GM19240 (cell line): ENCODE results near the gene MRPL18.
"Not testable (repeated sequence)": the region's sequence is repeated elsewhere in the genome, so short reads cannot be mapped to it uniquely, and the experiment has no call there.

Source experiments
- DNase-seq: peaks from one replicate; pipeline ENCODE4 v3.0.0; 2011; ENCODE audit warnings: low spot score; ENCODE audit not compliant: insufficient read length

Gene MRPL18

GRCh38 chr6:159816775-159817174 is 26.5 kb downstream of the MRPL18 start:
- DNase-seq: not testable (repeated sequence)

- no peak for DNase-seq
Observed at GRCh38 chr6:159817951-159818739, 27.9 kb downstream of the MRPL18 start.

GRCh38 chr6:159819098-159819497 is 28.8 kb downstream of the MRPL18 start:
- DNase-seq: no peak

GRCh38 chr6:159819932-159820640 is 29.8 kb downstream of the MRPL18 start:
- no peak for DNase-seq

GRCh38 chr6:159821122-159821521 is 30.9 kb downstream of the MRPL18 start:
- no peak for DNase-seq

GRCh38 chr6:159821726-159822125 is 31.5 kb downstream of the MRPL18 start:
- no peak for DNase-seq

GRCh38 chr6:159823953-159824352 is 33.7 kb downstream of the MRPL18 start:
- DNase-seq: no peak

- not testable (repeated sequence) for DNase-seq
Observed at GRCh38 chr6:159824690-159825089, 34.4 kb downstream of the MRPL18 start.

- no peak for DNase-seq
Observed at GRCh38 chr6:159826004-159826403, 35.7 kb downstream of the MRPL18 start.

GRCh38 chr6:159826968-159827647 is 36.8 kb downstream of the MRPL18 start:
- no peak for DNase-seq

- no peak for DNase-seq
Observed at GRCh38 chr6:159828074-159828473, 37.8 kb downstream of the MRPL18 start.

GRCh38 chr6:159829526-159829925 is 39.3 kb downstream of the MRPL18 start:
- DNase-seq: no peak

- no peak for DNase-seq
Observed at GRCh38 chr6:159830501-159831372, 40.5 kb downstream of the MRPL18 start.

- DNase-seq: no peak
Observed at GRCh38 chr6:159831373-159831679, 41.1 kb downstream of the MRPL18 start.

- DNase-seq: no peak
Observed at GRCh38 chr6:159832946-159833345, 42.7 kb downstream of the MRPL18 start.

GRCh38 chr6:159833556-159833955 is 43.3 kb downstream of the MRPL18 start:
- no peak for DNase-seq

GRCh38 chr6:159833997-159834603 is 43.8 kb downstream of the MRPL18 start:
- no peak for DNase-seq

- no peak for DNase-seq
Observed at GRCh38 chr6:159836718-159837490, 46.6 kb downstream of the MRPL18 start.

- no peak for DNase-seq
Observed at GRCh38 chr6:159837511-159837910, 47.2 kb downstream of the MRPL18 start.
